HG02938 (cell line): ENCODE results near the gene DNPH1.

Experiments used
- ATAC-seq: cut with Tn5 transposase; IDR thresholded peaks from one replicate; pipeline ENCODE4 v1.9.1; 2021; ENCODE audit warnings: mild to moderate bottlenecking, moderate library complexity; ENCODE audit not compliant: unreplicated experiment

DNPH1 gene

DNA sequence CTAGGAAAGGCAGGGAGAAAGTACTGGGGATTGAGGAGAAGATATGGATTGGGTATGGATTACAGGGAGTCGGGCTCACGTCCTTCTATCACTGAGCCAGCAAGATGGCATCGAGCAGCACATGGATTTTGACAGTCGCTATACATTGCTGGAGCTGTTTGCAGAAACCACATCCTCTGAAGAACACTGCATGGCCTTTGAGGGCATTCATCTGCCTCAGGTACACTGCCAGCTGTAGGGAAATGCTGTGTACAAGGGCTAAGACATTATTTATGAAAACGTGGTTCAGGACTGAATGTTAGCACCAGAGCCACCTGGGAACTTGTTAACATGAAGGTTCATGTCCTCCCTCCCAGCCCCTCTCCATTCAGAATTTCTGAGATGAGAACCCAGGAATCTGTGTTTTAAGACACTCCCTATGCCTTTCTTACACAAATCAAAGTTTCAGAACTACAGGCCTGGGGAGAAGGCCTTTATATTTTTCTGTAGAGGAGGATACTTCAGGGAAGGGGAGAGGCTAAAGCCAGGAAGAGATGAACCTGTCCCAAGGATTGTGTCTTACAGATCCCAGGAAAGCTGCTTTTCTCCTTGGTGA lies 43.8 kb downstream of the DNPH1 start:
- ATAC-seq = no peak

DNA sequence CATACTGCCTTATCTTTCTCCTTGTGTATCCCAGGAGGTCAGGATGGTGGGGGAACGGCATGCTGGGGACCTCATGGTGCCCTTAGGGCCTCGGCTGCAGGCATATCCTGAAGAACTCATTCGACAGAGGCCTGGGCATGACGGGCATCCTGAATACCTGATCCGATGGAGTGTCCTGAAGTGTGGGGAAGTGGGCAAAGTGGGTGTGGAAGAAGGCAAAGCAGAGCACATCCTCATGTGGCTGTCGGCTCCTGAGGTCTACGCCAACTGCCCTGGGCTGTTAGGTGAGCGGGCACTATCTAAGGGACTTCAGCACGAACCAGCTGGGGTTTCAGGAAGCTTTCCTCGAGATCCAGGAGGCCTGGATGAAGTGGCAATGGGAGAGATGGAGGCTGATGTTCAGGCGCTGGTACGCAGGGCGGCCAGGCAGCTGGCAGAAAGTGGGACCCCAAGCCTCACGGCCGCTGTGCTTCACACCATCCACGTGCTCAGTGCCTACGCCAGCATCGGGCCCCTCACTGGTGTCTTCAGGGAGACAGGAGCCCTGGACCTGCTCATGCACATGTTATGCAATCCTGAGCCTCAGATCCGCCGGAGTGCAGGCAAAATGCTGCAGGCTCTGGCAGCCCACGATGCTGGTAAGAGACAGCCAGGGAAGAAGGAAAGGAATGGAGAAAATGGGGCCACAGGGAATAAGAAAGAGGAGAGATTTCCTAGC lies 44.9 kb downstream of the DNPH1 start:
- ATAC-seq = no peak

DNA sequence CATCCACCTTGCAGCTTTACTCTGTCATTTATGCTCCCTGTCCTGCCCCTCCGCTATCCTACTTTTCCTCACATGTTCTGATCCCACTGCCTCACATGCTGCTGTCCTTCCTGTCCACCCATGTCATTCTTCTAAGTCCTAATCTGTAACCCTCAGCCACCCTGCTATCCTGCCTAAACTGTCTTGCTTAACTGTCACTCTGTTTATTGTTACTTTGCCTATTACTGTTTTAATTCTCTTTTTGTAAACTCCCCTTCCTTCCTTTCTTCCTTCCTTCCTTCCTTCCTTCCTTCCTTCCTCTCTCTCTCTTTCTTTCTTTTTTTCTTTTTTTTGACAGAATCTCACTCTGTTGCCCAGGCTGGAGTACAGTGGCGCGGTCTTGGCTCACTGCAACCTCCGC lies 45.8 kb downstream of the DNPH1 start:
- ATAC-seq = no peak

DNA sequence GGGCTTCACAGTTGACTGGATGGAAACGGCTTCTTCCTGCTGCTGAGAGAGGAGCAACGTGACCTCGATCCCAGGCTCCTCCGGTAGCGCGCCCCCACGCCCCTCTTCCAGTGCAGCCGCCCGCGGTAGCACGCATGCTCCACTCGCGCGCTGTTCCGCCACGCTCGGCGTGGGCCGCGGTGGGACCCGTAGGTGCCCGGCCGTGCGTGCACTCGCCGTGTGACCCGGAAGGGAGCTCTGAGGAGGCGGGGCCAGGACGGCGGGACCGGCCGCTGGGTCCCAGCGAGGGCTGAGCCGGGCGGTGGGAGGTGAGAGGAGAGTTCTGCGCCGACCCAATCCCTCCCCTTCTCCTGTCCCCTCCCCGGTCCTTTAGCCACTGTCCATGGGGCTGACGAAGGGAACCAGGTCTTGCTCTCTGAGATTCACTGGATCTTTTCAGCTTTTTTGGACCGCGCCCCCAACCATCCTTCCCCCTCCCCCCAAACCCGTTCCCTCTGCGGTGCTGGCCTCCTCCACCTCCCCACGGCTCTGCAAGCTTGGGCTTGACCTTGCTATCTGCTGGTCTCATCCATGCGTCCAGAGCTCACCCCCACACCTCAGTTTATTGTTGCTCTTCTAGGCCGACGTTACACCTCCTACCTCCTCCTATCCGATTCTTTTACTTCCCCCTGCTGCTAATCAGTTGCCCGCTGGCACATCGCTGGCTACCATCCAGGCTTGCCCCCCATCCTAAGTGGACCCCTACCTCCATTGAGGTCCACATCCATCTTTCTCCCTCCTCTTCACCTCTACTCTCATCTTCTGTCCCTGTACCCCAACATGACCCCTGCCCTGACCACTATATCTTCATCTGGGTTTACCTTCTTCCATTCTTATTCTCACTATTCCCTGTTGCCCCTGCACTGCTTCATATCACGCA lies 47.1 kb downstream of the DNPH1 start, which contains the start of gene CUL9:
TSS of gene CUL9 (plus strand) at position 255 of the 919 bp plus-strand sequence. CDS start 2,115 bp downstream, outside the sequence.
- peak; percentile 86 for ATAC-seq

DNA sequence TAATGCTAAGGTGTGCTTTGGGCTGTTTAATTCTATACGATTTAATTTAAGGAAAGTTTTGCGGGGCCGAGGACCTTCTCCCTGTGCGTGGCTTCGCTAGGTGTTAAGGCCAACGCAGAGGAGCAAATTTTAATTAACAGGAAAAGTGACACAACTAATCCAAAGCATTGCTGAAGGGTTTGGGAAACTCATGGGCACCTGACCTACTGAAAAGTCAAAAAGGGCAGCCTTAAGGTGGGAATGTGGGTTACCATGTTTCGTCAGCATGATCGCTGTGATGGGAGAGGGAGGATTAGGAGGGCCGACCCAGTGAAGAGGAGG lies 47.7 kb downstream of the DNPH1 start:
- no peak for ATAC-seq

DNA sequence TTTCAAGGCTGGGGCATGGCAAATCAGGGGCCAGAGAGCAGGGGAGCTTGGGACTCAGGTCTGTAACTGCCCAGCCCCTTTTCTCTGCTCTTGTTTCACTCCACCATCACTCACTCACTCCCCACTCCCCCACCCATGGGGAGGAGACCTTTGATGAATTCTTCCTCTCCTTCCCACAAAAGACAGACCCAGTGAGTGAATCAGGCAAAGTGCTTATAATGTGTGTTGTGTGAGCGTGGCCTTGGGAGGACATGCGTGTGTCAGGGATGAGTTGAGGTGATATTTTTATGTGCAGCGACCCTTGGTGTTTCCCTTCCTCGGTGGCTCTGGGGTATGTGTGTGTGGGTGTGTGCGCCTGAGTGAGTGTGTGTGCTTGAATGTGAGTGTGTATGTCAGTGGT lies 48.3 kb downstream of the DNPH1 start:
- ATAC-seq = no peak

DNA sequence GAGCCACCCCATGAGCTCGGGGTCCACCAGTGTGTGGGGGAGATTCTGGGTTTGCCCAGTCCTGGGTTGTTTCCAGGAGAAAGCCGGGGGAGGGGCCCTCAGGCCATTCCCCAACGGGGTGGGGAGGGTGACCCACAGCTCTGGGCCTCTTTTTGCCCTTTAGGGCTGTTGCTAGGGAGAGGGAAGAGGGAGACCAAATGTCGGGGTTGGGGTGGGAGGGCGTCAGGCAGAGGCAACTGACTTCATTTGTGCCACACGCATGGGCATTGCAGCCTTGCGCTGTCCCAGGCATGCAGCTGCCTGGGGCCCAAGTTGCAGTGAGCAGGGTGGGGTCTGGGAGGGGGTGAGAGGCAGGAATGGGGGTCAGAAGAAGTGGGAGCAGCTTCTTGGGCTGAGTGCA lies 49.2 kb downstream of the DNPH1 start:
- ATAC-seq = no peak

DNA sequence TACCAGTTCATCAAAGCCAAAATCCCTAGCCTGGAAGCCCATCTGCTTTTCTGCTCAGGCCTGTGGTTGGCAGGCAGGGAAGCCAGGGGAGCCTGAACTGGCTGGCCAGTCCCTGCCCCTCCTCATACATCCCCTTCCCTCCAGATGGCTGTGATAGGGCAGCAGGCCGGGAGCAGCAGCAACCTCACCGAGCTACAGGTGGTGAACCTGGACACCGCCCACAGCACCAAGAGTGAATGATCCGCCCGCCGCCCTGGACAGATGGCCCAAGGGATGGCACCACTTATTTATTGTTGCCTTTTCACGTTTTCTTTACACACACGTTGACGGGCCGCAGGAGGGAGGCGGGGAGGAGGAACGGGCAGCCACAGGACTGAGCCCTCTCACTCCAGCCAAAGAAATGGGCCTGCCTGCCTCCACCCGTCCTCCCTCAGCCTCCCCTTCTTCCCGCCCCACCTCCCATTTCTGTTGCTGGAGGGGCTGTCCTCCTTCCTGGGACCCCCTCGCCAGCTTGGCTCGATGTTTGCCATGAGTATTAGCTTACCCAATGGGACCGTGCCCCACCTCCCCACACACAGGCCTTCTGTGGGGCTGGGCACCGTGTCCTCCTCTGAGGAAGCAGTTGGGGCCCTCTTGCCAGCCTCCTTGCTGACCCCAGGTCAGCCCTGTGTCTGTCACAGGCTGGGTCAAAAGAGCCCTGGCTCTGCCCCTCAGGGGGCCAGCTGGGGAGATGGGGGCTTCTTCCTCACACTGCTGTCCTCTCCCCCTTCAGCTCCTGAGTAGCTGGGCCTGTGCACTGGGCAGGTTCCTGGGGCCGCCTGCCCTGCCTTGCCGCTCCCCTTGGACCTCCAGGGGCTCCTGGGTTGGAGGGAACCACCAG lies 50.1 kb downstream of the DNPH1 start:
- ATAC-seq = no peak

DNA sequence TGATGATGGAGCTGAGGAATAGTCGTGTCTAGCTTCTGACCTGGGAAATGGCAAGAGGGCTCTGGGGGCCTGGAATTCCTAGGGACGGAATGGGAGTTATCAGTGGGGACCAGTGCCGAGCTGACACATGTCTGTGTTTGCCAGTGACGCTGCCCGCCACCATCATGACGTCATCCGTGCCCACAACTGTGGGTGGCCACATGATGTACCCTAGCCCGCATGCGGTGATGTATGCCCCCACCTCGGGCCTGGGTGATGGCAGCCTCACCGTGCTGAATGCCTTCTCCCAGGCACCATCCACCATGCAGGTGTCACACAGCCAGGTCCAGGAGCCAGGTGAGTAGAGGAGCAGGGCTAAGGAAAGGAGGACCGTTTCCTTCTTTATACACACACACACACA lies 51.1 kb downstream of the DNPH1 start:
- no peak for ATAC-seq

DNA sequence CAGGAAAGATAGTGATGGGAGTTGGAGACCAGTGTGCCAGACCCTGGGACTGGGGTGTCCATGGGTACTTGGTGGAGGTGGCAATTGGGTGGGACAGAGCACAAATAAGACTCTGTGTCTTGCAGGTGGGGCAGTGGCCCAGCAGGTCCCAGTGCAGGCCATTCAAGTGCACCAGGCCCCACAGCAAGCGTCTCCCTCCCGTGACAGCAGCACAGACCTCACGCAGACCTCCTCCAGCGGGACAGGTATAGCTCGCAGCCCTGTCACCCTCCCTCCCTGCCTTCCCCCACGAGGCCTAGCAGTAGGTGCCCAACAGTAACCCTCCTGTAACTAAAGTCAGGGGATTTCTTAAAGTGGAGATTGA lies 52.9 kb downstream of the DNPH1 start:
- ATAC-seq = no peak

DNA sequence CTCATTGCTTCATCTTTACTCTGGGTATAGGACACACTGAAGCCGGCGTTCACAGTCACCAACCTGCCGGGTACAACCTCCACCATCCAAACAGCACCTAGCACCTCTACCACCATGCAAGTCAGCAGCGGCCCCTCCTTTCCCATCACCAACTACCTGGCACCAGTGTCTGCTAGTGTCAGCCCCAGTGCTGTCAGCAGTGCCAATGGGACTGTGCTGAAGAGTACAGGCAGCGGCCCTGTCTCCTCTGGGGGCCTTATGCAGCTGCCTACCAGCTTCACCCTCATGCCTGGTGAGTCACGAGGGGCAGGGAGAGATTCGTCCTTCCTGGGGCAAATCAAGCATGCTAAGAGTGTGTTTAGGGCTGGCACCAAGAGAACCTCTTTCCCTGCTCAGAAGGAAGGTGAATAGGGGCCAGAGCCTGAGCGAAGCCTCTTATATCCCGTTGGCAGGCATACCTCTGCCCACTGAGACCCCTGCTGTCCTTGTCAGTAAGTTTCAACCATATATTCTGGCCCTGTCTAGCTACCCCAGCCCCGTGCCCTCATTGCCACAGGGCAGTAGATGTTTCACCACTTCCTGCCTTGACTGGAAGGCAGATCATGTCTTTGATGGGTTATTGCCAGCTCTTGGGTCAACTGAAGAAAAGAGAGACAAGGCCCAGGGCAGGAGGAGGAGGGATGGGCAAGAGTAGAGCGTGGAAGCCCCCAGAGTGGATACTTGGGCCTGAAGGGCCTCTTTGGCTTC lies 53.4 kb downstream of the DNPH1 start:
- no peak for ATAC-seq
